GM12872 (cell line): ENCODE results near the gene NCAPD3.
A peak's percentile ranks its signal among the peaks of the same experiment; 100 is the strongest.

Source experiments
- TF ChIP-seq, protein P1 (sequence below): IDR thresholded peaks from 3 replicates; pipeline ENCODE4 v1.5.1; 2011; ENCODE audit warnings: low read depth, mild to moderate bottlenecking, low read length, moderate library complexity; ENCODE audit not compliant: insufficient read depth

NCAPD3 gene

DNA sequence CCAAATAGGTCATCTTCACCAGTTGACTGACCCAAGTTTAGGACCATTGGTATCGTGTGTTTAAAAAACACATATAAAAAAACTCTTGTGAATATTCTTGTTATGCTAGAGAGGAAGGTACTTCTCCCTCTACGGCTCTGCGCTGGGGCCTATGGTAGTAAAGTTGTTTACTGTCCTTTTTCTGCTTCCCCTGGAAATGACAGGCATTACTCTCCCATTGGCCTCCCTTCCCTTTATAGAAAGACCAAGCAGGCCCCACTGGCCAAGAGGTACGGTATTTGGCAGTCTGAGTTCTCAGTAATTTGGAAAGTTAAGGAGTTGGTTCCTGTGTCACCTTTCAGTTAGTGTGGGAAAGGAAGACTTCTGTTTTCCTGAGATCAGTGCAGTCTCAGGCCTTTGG is 22.9 kb upstream of the NCAPD3 start:
- TF ChIP-seq, protein P1, sequence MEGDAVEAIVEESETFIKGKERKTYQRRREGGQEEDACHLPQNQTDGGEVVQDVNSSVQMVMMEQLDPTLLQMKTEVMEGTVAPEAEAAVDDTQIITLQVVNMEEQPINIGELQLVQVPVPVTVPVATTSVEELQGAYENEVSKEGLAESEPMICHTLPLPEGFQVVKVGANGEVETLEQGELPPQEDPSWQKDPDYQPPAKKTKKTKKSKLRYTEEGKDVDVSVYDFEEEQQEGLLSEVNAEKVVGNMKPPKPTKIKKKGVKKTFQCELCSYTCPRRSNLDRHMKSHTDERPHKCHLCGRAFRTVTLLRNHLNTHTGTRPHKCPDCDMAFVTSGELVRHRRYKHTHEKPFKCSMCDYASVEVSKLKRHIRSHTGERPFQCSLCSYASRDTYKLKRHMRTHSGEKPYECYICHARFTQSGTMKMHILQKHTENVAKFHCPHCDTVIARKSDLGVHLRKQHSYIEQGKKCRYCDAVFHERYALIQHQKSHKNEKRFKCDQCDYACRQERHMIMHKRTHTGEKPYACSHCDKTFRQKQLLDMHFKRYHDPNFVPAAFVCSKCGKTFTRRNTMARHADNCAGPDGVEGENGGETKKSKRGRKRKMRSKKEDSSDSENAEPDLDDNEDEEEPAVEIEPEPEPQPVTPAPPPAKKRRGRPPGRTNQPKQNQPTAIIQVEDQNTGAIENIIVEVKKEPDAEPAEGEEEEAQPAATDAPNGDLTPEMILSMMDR: no peak

DNA sequence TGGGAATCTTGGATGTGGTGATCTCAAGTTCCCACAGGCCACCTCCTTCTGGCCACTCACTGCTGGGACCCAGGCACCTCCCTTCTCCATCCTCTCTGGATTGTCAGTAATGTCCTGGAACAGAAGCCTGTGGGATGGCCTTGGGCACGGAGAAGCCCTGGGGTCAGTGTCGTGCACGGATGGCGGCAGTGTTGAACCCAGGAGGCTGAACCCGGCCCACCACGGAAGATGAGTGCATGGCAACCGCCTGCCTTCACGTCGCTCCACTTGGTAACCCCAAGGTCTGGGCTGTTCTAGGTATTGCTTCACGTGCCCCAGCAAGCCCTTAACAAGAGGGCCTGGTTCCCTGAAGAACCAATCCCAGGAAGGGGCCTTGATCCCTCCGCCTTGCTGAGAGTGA is 22.3 kb upstream of the NCAPD3 start:
- TF ChIP-seq, protein P1: no peak

DNA sequence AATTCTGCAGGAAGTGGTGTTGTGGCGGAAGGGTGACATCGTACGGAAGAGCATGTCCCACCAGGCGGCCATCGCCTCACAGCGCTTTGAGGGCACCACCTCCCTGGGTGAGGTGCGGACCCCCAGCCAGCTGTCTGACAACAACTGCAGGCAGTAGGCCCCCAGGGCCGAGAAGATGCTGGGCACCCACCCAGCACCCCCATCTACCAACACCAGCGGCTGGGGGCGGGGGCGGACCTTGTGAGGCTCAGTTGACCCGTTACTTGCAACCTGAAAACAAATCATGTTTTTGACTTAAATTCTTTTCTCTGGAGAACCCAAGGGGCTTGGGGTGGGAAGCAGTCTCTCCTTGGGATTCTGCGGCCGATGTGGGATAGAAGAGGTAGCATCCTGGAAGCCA is 21.7 kb upstream of the NCAPD3 start:
- TF ChIP-seq, protein P1: no peak

DNA sequence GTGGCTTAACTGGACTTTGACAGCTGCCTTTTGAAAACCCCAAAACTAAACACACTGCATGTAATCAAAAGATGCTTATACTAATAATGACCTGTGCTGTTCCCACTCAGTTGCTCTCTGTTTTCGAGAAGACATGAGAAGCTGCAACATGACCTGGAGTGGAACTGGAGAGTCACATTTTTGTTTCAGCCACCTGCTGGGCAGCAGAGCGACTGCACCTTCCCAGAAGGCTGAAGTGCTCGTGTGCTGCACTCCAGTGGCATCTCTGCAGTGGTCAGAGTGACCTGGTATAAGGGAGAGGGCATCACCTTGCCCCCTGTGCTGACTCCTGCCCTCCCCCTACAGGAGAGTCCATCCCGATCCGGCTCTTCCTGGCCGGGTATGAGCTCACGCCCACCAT is 20.8 kb upstream of the NCAPD3 start:
- TF ChIP-seq, protein P1: peak; percentile 76

DNA sequence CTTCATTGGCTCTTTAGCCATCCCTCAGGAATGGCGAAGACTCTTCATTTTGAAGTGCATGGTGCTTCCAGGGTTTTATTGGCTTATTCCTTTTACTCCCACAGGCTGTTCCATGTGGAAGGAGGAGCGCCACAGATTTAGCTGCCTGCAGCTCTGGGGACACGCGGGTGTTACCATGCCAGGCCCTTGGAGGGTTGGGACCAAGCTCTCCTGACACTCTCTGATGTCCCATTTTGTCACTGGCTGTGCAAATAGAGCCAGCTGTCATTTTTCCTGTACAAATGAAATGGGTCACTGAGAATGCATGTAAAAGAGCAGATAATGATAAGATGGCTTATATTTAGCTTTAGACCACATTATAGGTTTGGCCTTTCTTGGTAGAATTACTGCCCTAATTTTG is 20.1 kb upstream of the NCAPD3 start:
- TF ChIP-seq, protein P1: no peak

DNA sequence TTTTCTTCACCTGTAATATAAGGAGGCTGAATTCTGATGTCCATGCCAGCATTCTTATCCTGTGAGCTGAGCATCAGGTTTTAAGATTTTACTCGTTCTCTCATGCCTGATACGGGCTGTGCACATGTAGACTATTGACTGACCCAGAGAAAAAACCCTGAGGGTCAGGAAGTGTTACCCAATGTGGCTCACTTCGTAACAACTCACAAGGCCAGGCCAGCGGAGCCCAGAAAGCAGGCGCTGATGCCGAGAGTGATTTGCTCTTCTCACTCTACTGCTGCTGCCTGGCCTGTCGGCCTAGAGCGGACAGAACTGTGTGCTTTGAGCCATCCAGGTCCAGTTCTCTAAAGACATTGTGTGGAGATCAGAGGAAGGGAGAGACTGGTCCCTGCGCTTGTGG is 18.6 kb upstream of the NCAPD3 start:
- TF ChIP-seq, protein P1: no peak

DNA sequence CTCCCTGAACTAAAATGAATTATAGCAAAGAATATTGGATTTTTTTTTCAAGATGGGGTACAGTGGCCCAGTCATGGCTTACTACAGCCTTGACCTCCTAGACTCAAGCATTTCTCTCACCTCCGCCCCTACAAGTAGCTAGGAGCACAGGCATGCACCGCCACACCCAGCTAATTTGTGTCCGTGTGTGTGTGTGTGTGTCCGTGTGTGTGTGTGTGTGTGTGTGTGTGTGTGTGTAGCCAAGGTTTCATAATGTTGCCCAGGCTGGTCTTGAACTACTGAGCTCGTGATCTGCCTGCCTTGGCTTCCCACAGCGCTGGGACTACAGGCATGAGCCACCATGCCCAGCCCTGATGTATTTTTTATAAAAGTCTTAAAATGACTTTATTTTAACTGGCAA is 16.8 kb upstream of the NCAPD3 start:
- TF ChIP-seq, protein P1: no peak

DNA sequence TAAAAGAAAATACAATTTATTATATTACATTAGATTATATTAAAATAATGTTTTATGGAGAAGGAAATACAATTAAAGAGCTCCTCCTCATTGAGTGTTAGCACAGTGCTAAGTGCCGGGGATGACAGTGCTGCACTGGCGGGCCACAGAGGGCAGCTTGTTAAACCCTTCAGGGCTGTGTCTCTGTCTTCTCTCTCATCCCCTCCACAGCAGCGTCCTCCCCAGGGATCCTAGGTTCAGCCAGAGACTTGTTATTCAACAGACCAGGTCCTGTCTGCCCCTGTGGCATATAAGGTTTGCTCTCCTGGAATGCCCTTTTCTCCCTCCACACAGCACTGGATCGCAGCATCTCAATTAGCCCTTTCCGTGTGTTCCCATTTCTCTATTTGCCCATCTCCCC is 15.2 kb upstream of the NCAPD3 start:
- TF ChIP-seq, protein P1: no peak
